Fibroblast of the aortic adventitia (primary cell): ENCODE measurements around the gene PCDHGA8. TPM values are rescaled to one million over a fixed set of nuclear protein-coding genes. Genes with fewer than 3 reads are reported as not detected.

Experiments
- DNase-seq: peaks from one replicate; pipeline ENCODE4 v3.0.0-alpha.2; 2010; ENCODE audit warnings: low read depth
- H3K4me3 ChIP-seq: 2 replicates; pipeline ENCODE4 v1.5.1; 2011; ENCODE audit warnings: low read depth, mild to moderate bottlenecking, control low read depth, low read length, moderate library complexity
- CTCF ChIP-seq: IDR thresholded peaks from 2 replicates; pipeline ENCODE4 v1.5.1; 2011; ENCODE audit warnings: mild to moderate bottlenecking, low read length, control low read depth, inconsistent platforms; ENCODE audit not compliant: insufficient read depth
- total RNA-seq: library from RNA; depleted of rRNA; stranded (reverse); fragments of >200 nt; gene quantifications from 2 replicates; pipeline ENCODE4 v1.2.3, GENCODE V29; 2012; ENCODE audit warnings: low replicate concordance

PCDHGA8 gene
- total RNA-seq, 1 donor = 3.8 TPM

DNA sequence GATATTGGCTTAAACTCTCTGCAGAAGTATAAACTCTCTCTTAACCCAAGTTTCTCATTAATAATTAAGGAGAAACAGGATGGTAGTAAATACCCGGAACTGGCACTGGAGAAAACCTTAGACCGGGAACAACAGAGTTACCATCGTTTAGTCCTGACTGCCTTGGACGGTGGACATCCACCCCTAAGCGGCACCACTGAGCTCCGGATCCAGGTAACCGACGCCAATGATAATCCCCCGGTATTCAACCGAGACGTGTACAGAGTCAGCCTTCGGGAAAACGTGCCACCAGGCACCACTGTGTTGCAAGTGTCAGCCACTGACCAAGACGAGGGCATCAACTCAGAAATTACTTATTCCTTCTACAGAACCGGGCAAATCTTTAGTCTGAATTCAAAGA lies 6.2 kb downstream of the PCDHGA8 start:
- no peak for TF ChIP-seq CTCF
- DNase-seq = no peak
- H3K4me3 ChIP-seq = peak overlapping the region; percentile 27

DNA sequence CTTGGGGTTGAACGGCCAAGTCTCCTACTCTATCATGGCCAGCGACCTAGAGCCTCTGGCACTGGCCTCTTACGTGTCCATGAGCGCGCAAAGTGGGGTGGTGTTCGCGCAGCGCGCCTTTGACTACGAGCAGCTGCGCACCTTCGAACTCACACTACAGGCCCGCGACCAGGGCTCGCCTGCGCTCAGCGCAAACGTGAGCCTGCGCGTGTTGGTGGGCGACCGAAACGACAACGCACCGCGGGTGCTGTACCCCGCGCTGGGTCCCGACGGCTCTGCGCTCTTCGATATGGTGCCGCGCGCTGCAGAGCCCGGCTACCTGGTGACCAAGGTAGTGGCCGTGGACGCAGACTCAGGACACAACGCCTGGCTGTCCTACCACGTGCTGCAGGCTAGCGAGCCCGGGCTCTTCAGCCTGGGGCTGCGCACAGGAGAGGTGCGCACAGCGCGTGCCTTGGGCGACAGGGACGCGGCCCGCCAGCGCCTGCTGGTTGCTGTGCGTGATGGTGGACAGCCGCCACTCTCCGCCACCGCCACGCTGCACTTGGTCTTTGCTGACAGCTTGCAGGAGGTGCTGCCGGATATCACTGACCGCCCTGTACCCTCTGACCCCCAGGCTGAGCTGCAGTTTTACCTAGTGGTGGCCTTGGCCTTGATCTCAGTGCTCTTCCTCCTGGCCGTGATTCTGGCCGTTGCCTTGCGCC lies 7.3 kb downstream of the PCDHGA8 start:
- no peak overlapping the region for H3K4me3 ChIP-seq
- no peak for DNase-seq
- no peak for TF ChIP-seq CTCF

- TF ChIP-seq CTCF = peak; percentile 48
- DNase-seq = peak; percentile 59
- peak within 1 kb of the TSS; percentile 56 for H3K4me3 ChIP-seq
Observed at GRCh38 chr5:141402553-141403243, 10.3 kb downstream of the PCDHGA8 start, which contains the start of gene PCDHGA9. PCDHGA9 (plus strand) TSS chr5:141402778; CDS start chr5:141402953, 175 bp downstream.

- TF ChIP-seq CTCF = no peak
- no peak overlapping the region for H3K4me3 ChIP-seq
- no peak for DNase-seq
Observed at GRCh38 chr5:141403387-141403786, 11.0 kb downstream of the PCDHGA8 start.

- peak; percentile 61 for DNase-seq
- peak within 1 kb of the TSS; percentile 56 for H3K4me3 ChIP-seq
- TF ChIP-seq CTCF = peak; percentile 83
Observed at GRCh38 chr5:141407790-141408505, 15.5 kb downstream of the PCDHGA8 start, which contains the start of gene PCDHGB6. PCDHGB6 (plus strand) TSS chr5:141408021; CDS start chr5:141408203, 182 bp downstream.

DNA sequence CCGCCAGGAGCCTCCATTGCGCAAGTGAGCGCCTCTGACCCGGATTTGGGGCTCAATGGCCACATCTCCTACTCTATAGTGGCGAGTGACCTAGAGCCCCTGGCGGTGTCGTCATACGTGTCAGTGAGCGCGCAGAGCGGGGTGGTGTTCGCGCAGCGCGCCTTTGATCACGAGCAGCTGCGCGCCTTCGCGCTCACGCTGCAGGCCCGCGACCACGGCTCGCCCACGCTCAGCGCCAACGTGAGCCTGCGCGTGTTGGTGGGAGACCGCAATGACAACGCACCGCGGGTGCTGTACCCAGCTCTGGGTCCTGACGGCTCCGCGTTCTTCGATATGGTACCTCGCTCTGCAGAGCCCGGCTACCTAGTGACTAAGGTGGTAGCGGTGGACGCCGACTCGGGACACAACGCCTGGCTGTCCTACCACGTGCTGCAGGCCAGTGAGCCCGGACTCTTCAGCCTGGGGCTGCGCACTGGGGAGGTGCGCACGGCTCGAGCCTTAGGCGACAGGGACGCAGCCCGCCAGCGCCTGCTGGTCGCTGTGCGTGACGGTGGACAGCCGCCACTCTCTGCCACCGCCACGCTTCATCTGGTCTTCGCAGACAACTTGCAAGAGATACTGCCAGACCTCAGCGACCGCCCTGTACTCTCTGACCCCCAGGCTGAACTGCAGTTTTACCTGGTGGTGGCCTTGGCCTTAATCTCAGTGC lies 17.3 kb downstream of the PCDHGA8 start:
- H3K4me3 ChIP-seq = no peak overlapping the region
- no peak for DNase-seq
- TF ChIP-seq CTCF = no peak
